IPS-18a (cell line): ENCODE data around the gene SETD9.

Experiments used
- H3K27ac ChIP-seq: one replicate; pipeline ENCODE4 v1.5.1; 2013; ENCODE audit warnings: low read length
- H3K27me3 ChIP-seq: one replicate; pipeline ENCODE4 v1.6.1; 2013; ENCODE audit warnings: mild to moderate bottlenecking, low read length; ENCODE audit not compliant: control insufficient read depth, insufficient read depth
- H3K36me3 ChIP-seq: one replicate; pipeline ENCODE4 v1.6.1; 2013; ENCODE audit warnings: low read depth, low read length; ENCODE audit not compliant: control insufficient read depth
- H3K4me1 ChIP-seq: one replicate; pipeline ENCODE4 v1.6.1; 2013; ENCODE audit warnings: low read depth, low read length; ENCODE audit not compliant: control insufficient read depth
- H3K4me3 ChIP-seq: one replicate; pipeline ENCODE4 v1.5.1; 2013; ENCODE audit warnings: low read length
- H3K9ac ChIP-seq: one replicate; pipeline ENCODE4 v1.6.1; 2013; ENCODE audit warnings: mild to moderate bottlenecking, low read length, moderate library complexity
- H3K9me3 ChIP-seq: one replicate; pipeline ENCODE4 v1.6.1; 2013; ENCODE audit warnings: low read depth, low read length; ENCODE audit not compliant: control insufficient read depth

The SETD9 gene

GRCh38 chr5:56909294-56910209, at the start of gene SETD9:
Gene SETD9, plus strand, starts transcription at chr5:56909596. Its CDS starts 50 bp downstream, at chr5:56909646.
- no peaks in the 10 kb centered on the region for H3K36me3 ChIP-seq
- no peaks in the 10 kb centered on the region for H3K27me3 ChIP-seq
- H3K4me1 ChIP-seq: peaks cover 8% of the 10 kb centered on the region
- peak within 1 kb of the TSS; percentile 99 for H3K9ac ChIP-seq
- H3K27ac ChIP-seq: peak within 1 kb of the TSS; percentile 100
- H3K9me3 ChIP-seq: no peaks in the 10 kb centered on the region
- H3K4me3 ChIP-seq: peak within 1 kb of the TSS; percentile 96

GRCh38 chr5:56861893-56862485, 47.4 kb upstream of the SETD9 start:
- peaks cover 4% of the 10 kb centered on the region for H3K4me1 ChIP-seq
- H3K9ac ChIP-seq: no peak overlapping the region
- no peaks in the 10 kb centered on the region for H3K9me3 ChIP-seq
- peaks cover 10% of the 10 kb centered on the region for H3K36me3 ChIP-seq
- no peak overlapping the region for H3K4me3 ChIP-seq
- H3K27ac ChIP-seq: no peak overlapping the region
- H3K27me3 ChIP-seq: no peaks in the 10 kb centered on the region

GRCh38 chr5:56862909-56863308, 46.5 kb upstream of the SETD9 start:
- Histone ChIP-seq H3K27ac (no peak overlapping the region), H3K4me1 (peaks cover 4% of the 10 kb centered on the region), H3K36me3 (peaks cover 10% of the 10 kb centered on the region), H3K9ac (no peak overlapping the region), H3K4me3 (no peak overlapping the region), H3K27me3 (no peaks in the 10 kb centered on the region), H3K9me3 (no peaks in the 10 kb centered on the region)

GRCh38 chr5:56871777-56872176, 37.6 kb upstream of the SETD9 start:
- Histone ChIP-seq H3K27ac (no peak overlapping the region), H3K4me1 (no peaks in the 10 kb centered on the region), H3K36me3 (peaks cover 14% of the 10 kb centered on the region), H3K4me3 (no peak overlapping the region), H3K9ac (no peak overlapping the region), H3K9me3 (no peaks in the 10 kb centered on the region), H3K27me3 (no peaks in the 10 kb centered on the region)

GRCh38 chr5:56873056-56873455, 36.3 kb upstream of the SETD9 start:
- no peak overlapping the region for H3K9ac ChIP-seq
- H3K9me3 ChIP-seq: no peaks in the 10 kb centered on the region
- H3K27me3 ChIP-seq: no peaks in the 10 kb centered on the region
- no peak overlapping the region for H3K4me3 ChIP-seq
- H3K27ac ChIP-seq: no peak overlapping the region
- peaks cover 14% of the 10 kb centered on the region for H3K36me3 ChIP-seq
- H3K4me1 ChIP-seq: no peaks in the 10 kb centered on the region

- H3K36me3 ChIP-seq: peaks cover 22% of the 10 kb centered on the region
- H3K27ac ChIP-seq: no peak overlapping the region
- H3K4me1 ChIP-seq: no peaks in the 10 kb centered on the region
- H3K4me3 ChIP-seq: no peak overlapping the region
- no peaks in the 10 kb centered on the region for H3K27me3 ChIP-seq
- no peaks in the 10 kb centered on the region for H3K9me3 ChIP-seq
- no peak overlapping the region for H3K9ac ChIP-seq
Measured at GRCh38 chr5:56876327-56876726, 33.1 kb upstream of the SETD9 start.

GRCh38 chr5:56881571-56881970, 27.8 kb upstream of the SETD9 start:
- Histone ChIP-seq H3K36me3 (peaks cover 34% of the 10 kb centered on the region), H3K4me1 (no peaks in the 10 kb centered on the region), H3K4me3 (no peak overlapping the region), H3K9me3 (no peaks in the 10 kb centered on the region), H3K9ac (no peak overlapping the region), H3K27me3 (no peaks in the 10 kb centered on the region), H3K27ac (no peak overlapping the region)

- Histone ChIP-seq H3K36me3 (peaks cover 13% of the 10 kb centered on the region), H3K27ac (no peak overlapping the region), H3K4me1 (no peaks in the 10 kb centered on the region), H3K4me3 (no peak overlapping the region), H3K9ac (no peak overlapping the region), H3K9me3 (no peaks in the 10 kb centered on the region), H3K27me3 (no peaks in the 10 kb centered on the region)
Measured at GRCh38 chr5:56893251-56893951, 16.0 kb upstream of the SETD9 start.

GRCh38 chr5:56896763-56897162, 12.6 kb upstream of the SETD9 start:
- no peaks in the 10 kb centered on the region for H3K4me1 ChIP-seq
- no peak overlapping the region for H3K27ac ChIP-seq
- no peaks in the 10 kb centered on the region for H3K27me3 ChIP-seq
- no peaks in the 10 kb centered on the region for H3K9me3 ChIP-seq
- H3K9ac ChIP-seq: no peak overlapping the region
- H3K4me3 ChIP-seq: no peak overlapping the region
- peaks cover 10% of the 10 kb centered on the region for H3K36me3 ChIP-seq

- Histone ChIP-seq H3K4me3 (no peak overlapping the region), H3K36me3 (peaks cover 10% of the 10 kb centered on the region), H3K9ac (no peak overlapping the region), H3K27me3 (no peaks in the 10 kb centered on the region), H3K4me1 (no peaks in the 10 kb centered on the region), H3K27ac (no peak overlapping the region), H3K9me3 (no peaks in the 10 kb centered on the region)
Measured at GRCh38 chr5:56898213-56898612, 11.2 kb upstream of the SETD9 start.

- Histone ChIP-seq H3K36me3 (no peaks in the 10 kb centered on the region), H3K27me3 (no peaks in the 10 kb centered on the region), H3K4me1 (no peaks in the 10 kb centered on the region), H3K27ac (no peak overlapping the region), H3K4me3 (no peak overlapping the region), H3K9me3 (no peaks in the 10 kb centered on the region), H3K9ac (no peak overlapping the region)
Measured at GRCh38 chr5:56900395-56900794, 9.0 kb upstream of the SETD9 start.
